HepG2 (cell line): ENCODE data around the gene GPS1. TPM values are rescaled to one million over a fixed set of nuclear protein-coding genes. Genes with fewer than 3 reads are reported as not detected.

Source experiments
- AKAP8 ChIP-seq: sonication (generic); formaldehyde crosslinking; IDR thresholded peaks from 2 replicates; pipeline ENCODE4 v1.5.1; 2020; ENCODE audit warnings: mild to moderate bottlenecking, missing genetic modification reagents
- CREBL2 ChIP-seq: sonication (generic); formaldehyde crosslinking; IDR thresholded peaks from 2 replicates; pipeline ENCODE4 v1.8.1; 2023; ENCODE audit warnings: missing genetic modification reagents, mild to moderate bottlenecking, borderline replicate concordance
- ELF4 ChIP-seq: sonication (generic); formaldehyde crosslinking; IDR thresholded peaks from 2 replicates; pipeline ENCODE4 v1.5.0; 2020; ENCODE audit warnings: missing genetic modification reagents, mild to moderate bottlenecking, moderate library complexity, borderline replicate concordance
- HES4 ChIP-seq: sonication (generic); formaldehyde crosslinking; IDR thresholded peaks from 2 replicates; pipeline ENCODE4 v1.9.0; 2021; ENCODE audit warnings: mild to moderate bottlenecking, missing genetic modification reagents, borderline replicate concordance
- LCORL ChIP-seq, 2 experiments: fragments of 450-650 bp in 1 of 2; sonication (generic) in 1 of 2; formaldehyde crosslinking in 1 of 2; IDR thresholded peaks; 2 replicates each; pipeline versions ENCODE4 v1.5.0 to v1.6.1; 2017 to 2020; ENCODE audit warnings: antibody characterized with exemption in 1 of 2, missing genetic modification reagents in 1 of 2
- RAD51 ChIP-seq: fragments of 450-650 bp; IDR thresholded peaks from 2 replicates; pipeline ENCODE4 v1.6.1; 2016; ENCODE audit warnings: borderline replicate concordance
- REST ChIP-seq, 2 experiments: IDR thresholded peaks; 2 replicates each; pipeline ENCODE4 v1.6.1; 2011 to 2012; ENCODE audit warnings: low read length in 2 of 2, borderline replicate concordance in 1 of 2, low read depth in 1 of 2, mild to moderate bottlenecking in 1 of 2, moderate library complexity in 1 of 2
- SSRP1 ChIP-seq: IDR thresholded peaks from 2 replicates; pipeline ENCODE4 v1.6.1; 2016; ENCODE audit warnings: control low read depth
- STAG1 ChIP-seq: sonication (generic); formaldehyde crosslinking; IDR thresholded peaks from 2 replicates; pipeline ENCODE4 v1.4.0; 2020; ENCODE audit warnings: missing genetic modification reagents
- ZNF567 ChIP-seq: sonication (generic); formaldehyde crosslinking; IDR thresholded peaks from 2 replicates; pipeline ENCODE4 v1.8.1; 2023; ENCODE audit warnings: mild to moderate bottlenecking, missing genetic modification reagents, borderline replicate concordance
- ZNF768 ChIP-seq: sonication (generic); formaldehyde crosslinking; IDR thresholded peaks from 2 replicates; pipeline ENCODE4 v1.4.0; 2020; ENCODE audit warnings: missing genetic modification reagents
- ZNF777 ChIP-seq: sonication (generic); formaldehyde crosslinking; IDR thresholded peaks from 2 replicates; pipeline ENCODE4 v1.4.0; 2020; ENCODE audit warnings: missing genetic modification reagents
- polyA plus RNA-seq, 8 experiments: library from polyadenylated mRNA; depleted of rRNA in 3 of 8; stranded (reverse) in 7 of 8; unstranded in 1 of 8; fragments of >200 nt; fragmentation: Illumina TruSeq in 4 of 8; extraction: Trizol in 4 of 8; gene quantifications; 2 replicates each; pipeline versions ENCODE4 v1.2.1 to v1.2.3, GENCODE V29; 2011 to 2016; ENCODE audit warnings: low read depth in 4 of 8, missing spikeins in 1 of 8, mixed read lengths in 1 of 8; ENCODE audit not compliant: insufficient read depth in 1 of 8
- total RNA-seq, 5 experiments: library from RNA; depleted of rRNA; stranded (reverse); fragments of >200 nt; fragmentation: Illumina TruSeq; extraction: Trizol; gene quantifications; 2 replicates each; pipeline ENCODE4 v1.2.3, GENCODE V29; 2016; ENCODE audit warnings: low read depth in 1 of 5
- TF ChIP-seq, protein P1 (sequence below): sonication (generic); formaldehyde crosslinking; IDR thresholded peaks from 2 replicates; pipeline ENCODE4 v1.4.0; 2020; ENCODE audit warnings: missing genetic modification reagents
- TF ChIP-seq, protein P2 (sequence below): sonication (generic); formaldehyde crosslinking; IDR thresholded peaks from 2 replicates; pipeline ENCODE4 v1.5.1; 2020; ENCODE audit warnings: missing genetic modification reagents, mild to moderate bottlenecking, borderline replicate concordance

Gene GPS1
- total and polyA plus RNA-seq, 2 of the 13 experiments (the other 11 are each of a cell fraction or from before 2014, with no cell fraction given), result 124 to 128 TPM

GRCh38 chr17:82053556-82054263, 2.0 kb downstream of the GPS1 start (continued):
- TF ChIP-seq LCORL (IDR thresholded peaks at IDR 0.05) (no peak), LCORL (CRISPR knock-in tag; IDR thresholded peaks at IDR 0.05) (no peak), HES4 (no peak), ZNF768 (CRISPR knock-in tag) (0 out of 2 replicates have a peak, but pooled peaks have one; percentile 12), CREBL2 (CRISPR knock-in tag) (no peak), REST (IDR thresholded peaks at IDR 0.05; ENCODE audit: borderline replicate concordance in 1 of 2, low read depth in 1 of 2, low read length in 2 of 2) (no peak), RAD51 (no peak), STAG1 (CRISPR knock-in tag) (no peak), ZNF567 (CRISPR knock-in tag) (no peak), ELF4 (CRISPR knock-in tag) (no peak), SSRP1 (CRISPR knock-in tag) (0 out of 2 replicates have a peak, but pooled peaks have one; percentile 20), AKAP8 (CRISPR knock-in tag) (no peak), ZNF777 (CRISPR knock-in tag) (no peak)
- TF ChIP-seq, protein P1, sequence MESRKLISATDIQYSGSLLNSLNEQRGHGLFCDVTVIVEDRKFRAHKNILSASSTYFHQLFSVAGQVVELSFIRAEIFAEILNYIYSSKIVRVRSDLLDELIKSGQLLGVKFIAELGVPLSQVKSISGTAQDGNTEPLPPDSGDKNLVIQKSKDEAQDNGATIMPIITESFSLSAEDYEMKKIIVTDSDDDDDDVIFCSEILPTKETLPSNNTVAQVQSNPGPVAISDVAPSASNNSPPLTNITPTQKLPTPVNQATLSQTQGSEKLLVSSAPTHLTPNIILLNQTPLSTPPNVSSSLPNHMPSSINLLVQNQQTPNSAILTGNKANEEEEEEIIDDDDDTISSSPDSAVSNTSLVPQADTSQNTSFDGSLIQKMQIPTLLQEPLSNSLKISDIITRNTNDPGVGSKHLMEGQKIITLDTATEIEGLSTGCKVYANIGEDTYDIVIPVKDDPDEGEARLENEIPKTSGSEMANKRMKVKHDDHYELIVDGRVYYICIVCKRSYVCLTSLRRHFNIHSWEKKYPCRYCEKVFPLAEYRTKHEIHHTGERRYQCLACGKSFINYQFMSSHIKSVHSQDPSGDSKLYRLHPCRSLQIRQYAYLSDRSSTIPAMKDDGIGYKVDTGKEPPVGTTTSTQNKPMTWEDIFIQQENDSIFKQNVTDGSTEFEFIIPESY (CRISPR knock-in tag), result peak; percentile 44; the same call in 1 of the 2 replicates
- TF ChIP-seq, protein P2, sequence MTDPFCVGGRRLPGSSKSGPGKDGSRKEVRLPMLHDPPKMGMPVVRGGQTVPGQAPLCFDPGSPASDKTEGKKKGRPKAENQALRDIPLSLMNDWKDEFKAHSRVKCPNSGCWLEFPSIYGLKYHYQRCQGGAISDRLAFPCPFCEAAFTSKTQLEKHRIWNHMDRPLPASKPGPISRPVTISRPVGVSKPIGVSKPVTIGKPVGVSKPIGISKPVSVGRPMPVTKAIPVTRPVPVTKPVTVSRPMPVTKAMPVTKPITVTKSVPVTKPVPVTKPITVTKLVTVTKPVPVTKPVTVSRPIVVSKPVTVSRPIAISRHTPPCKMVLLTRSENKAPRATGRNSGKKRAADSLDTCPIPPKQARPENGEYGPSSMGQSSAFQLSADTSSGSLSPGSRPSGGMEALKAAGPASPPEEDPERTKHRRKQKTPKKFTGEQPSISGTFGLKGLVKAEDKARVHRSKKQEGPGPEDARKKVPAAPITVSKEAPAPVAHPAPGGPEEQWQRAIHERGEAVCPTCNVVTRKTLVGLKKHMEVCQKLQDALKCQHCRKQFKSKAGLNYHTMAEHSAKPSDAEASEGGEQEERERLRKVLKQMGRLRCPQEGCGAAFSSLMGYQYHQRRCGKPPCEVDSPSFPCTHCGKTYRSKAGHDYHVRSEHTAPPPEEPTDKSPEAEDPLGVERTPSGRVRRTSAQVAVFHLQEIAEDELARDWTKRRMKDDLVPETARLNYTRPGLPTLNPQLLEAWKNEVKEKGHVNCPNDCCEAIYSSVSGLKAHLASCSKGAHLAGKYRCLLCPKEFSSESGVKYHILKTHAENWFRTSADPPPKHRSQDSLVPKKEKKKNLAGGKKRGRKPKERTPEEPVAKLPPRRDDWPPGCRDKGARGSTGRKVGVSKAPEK (CRISPR knock-in tag), result no peak
- TF ChIP-seq, all 625 proteins: peak for 5
